OCI-M1 (cell line): ENCODE data around the gene TUBB2A.
"Not testable (repeated sequence)": the region's sequence is repeated elsewhere in the genome, so short reads cannot be mapped to it uniquely, and the experiment has no call there.

Source experiments
- DNase-seq: peaks from one replicate; lab custom pipeline; 2025; lab: John Stamatoyannopoulos, UW

TUBB2A gene

GRCh38 chr6:3157131-3157933 lies at the start of gene TUBB2A:
TUBB2A (minus strand) TSS chr6:3157544; CDS start chr6:3157463, 81 bp downstream.
- peak; percentile 91 for DNase-seq

GRCh38 chr6:3206339-3207015 lies 49.1 kb upstream of the TUBB2A start:
- DNase-seq, result no peak

GRCh38 chr6:3205913-3206312 lies 48.6 kb upstream of the TUBB2A start:
- DNase-seq, result peak; percentile 68

- DNase-seq, result no peak
Measured at GRCh38 chr6:3204921-3205320, 47.6 kb upstream of the TUBB2A start.

- peak; percentile 93 for DNase-seq
Measured at GRCh38 chr6:3202999-3203696, 45.8 kb upstream of the TUBB2A start.

GRCh38 chr6:3201388-3201787 lies 44.0 kb upstream of the TUBB2A start:
- DNase-seq, result no peak

GRCh38 chr6:3200682-3201081 lies 43.3 kb upstream of the TUBB2A start:
- DNase-seq, result no peak

GRCh38 chr6:3199382-3199781 lies 42.0 kb upstream of the TUBB2A start:
- no peak for DNase-seq

GRCh38 chr6:3197734-3198133 lies 40.4 kb upstream of the TUBB2A start:
- not testable (repeated sequence) for DNase-seq

- peak; percentile 92 for DNase-seq
Measured at GRCh38 chr6:3196770-3197169, 39.4 kb upstream of the TUBB2A start.

GRCh38 chr6:3195695-3196497 lies 38.6 kb upstream of the TUBB2A start:
- peak; percentile 90 for DNase-seq

GRCh38 chr6:3195420-3195694 lies 38.0 kb upstream of the TUBB2A start:
- no peak for DNase-seq

GRCh38 chr6:3194535-3195419 lies 37.4 kb upstream of the TUBB2A start:
- no peak for DNase-seq

GRCh38 chr6:3193102-3193849 lies 35.9 kb upstream of the TUBB2A start:
- no peak for DNase-seq

- DNase-seq, result no peak
Measured at GRCh38 chr6:3190779-3191178, 33.4 kb upstream of the TUBB2A start.

- no peak for DNase-seq
Measured at GRCh38 chr6:3190056-3190455, 32.7 kb upstream of the TUBB2A start.

- not testable (repeated sequence) for DNase-seq
Measured at GRCh38 chr6:3189192-3189591, 31.8 kb upstream of the TUBB2A start.

- no peak for DNase-seq
Measured at GRCh38 chr6:3188262-3188661, 30.9 kb upstream of the TUBB2A start.

- no peak for DNase-seq
Measured at GRCh38 chr6:3186974-3187382, 29.6 kb upstream of the TUBB2A start.

GRCh38 chr6:3183066-3183465 lies 25.7 kb upstream of the TUBB2A start:
- no peak for DNase-seq
